Middle frontal gyrus (tissue), 1 donor: ENCODE results near the gene DDX50.
"Not testable (repeated sequence)": the region's sequence is repeated elsewhere in the genome, so short reads cannot be mapped to it uniquely, and the experiment has no call there.

Experiments used
- DNase-seq: peaks from one replicate; pipeline ENCODE4 v3.0.0-alpha.2; 2015; ENCODE audit warnings: low spot score; ENCODE audit errors: extremely low spot score

DDX50 gene

DNA sequence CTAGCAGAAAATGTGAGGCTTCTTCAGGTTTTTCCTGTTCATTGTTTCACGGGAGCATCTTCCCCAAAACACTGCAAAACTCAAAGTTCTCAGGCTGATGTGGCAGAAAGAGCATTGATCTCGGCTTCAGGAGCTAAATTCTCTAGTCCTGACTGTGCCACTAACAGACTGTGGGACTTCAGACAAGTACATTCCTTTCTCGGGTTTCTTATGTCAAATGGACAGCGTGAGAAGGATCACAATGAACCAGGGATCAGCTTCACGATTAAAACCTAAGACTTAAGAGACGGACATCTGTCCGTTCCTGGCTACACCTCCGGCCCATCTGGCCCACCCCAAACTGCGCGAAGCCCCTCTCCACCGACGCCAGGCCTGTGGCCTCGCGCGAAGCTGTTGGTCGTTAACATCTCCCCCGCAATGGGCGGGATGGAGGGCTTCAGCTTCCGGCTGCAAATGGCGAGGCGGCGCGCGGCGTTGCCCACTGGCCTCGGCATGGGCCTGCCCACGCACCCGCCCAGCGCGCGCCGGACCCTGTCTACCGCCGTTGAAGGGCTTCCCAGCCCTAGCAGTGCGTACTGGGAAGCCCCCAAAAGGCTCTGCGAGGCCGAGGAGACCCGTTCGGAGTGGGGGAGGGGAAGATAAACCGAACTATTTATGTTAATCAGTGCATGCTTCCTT is 549 bp upstream of the DDX50 start:
- no peak for DNase-seq

DNA sequence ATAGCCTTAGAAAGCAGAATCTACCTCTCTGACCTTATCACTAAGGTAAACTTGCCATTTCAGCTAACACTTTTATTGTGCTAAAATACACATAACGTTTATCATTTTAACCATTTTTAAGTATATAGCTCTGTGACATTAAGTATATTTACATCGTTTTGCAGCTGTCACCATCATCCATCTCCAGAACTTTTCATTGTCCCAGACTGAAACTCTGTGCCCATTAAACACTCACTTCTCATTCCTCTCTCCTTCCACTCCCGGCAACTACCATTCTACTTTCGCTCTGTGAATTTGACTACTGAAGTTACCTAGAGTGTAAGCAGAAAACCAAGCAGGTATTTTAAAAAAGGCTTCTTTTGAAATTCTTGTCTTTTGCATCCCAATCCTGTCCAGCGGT is 1.3 kb downstream of the DDX50 start:
- no peak for DNase-seq

DNA sequence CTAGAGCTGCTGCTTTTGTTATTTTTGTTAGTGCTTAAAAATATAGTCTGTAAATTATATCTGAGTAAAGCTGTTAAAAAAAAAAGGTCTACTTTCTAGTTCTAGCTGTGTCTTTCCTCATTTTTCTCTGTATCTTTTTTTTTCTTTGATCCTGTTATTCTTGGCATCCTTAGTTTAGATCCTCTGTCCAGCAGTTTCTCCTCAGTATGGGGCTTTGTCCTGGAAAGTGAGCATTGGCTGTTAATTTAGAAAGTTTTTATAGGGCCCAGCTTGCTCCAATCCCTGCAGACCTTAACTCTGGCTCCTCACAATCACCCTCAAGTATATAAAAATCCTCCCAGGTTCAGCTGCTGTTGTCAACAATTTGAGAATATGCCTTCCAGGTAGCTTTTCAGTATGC is 23.5 kb downstream of the DDX50 start:
- no peak for DNase-seq

DNA sequence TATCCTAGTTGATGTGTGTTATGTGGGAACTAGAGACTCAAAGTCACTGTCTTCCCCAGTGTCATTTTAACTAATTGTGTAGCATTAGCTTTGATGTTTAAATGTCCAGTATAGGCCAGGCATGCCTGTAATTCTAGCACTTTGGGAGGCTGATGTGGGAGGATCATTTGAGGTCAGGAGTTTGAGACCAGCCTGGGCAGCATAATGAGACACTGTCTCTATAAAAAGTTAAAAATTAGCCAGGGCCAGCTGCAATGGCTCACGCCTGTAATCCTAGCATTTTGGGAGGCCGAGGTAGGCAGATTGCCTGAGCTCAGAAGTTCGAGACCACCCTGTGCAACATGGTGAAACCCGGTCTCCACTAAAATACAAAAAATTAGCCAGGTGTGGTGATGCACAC is 24.4 kb downstream of the DDX50 start:
- no peak for DNase-seq

DNA sequence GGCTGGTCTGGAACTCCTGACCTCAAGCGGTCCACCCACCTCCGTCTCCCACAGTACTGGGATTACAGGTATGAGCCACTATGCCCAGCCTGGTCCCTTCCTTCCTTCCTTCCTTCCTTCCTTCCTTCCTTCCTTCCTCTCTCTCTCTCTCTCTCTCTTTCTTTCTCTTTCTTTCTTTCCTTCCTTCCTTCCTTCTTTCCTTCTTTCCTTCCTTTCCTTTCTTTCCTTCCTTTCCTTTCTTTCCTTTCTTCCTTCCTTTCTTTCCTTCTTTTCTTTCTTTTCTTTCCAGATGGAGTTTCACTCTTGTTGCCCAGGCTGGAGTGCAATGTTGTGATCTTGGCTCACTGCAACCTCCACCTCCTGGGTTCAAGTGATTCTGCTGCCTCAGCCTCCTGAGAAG is 28.0 kb downstream of the DDX50 start:
- not testable (repeated sequence) for DNase-seq

DNA sequence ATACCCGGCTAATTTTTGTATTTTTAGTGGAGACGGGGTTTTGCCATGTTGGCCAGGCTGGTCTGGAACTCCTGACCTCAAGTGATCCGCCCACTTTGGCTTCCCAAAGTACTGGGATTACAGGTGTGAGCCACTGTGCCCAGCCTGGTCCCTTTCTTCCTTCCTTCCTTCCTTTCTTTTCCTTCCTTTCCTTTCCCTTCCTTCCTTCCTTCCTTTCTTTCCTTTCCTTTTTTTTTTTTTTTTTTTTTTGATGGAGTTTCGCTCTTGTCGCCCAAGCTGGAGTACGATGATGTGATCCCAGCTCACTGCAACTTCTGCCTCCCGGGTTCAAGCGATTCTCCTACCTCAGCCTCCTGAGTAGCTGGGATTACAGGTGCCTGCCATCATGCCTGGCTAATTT is 28.8 kb downstream of the DDX50 start:
- not testable (repeated sequence) for DNase-seq

DNA sequence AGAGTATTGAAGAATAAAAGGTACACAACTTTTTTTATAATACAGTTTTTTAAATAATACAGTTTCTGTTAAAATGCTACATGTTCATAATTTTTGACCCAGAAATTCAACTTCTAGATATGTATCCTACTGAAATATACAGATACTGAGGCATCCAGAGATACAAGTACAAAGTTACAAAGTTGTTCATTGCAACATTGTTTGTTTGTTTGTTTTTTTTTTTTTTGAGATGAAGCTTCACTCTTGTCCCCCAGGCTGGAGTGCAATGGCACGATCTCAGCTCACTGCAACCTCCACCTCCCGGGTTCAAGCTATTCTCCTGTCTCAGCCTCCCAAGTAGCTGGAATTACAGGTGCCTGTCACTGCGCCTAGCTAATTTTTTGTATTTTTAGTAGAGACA is 31.7 kb downstream of the DDX50 start:
- DNase-seq: not testable (repeated sequence)

DNA sequence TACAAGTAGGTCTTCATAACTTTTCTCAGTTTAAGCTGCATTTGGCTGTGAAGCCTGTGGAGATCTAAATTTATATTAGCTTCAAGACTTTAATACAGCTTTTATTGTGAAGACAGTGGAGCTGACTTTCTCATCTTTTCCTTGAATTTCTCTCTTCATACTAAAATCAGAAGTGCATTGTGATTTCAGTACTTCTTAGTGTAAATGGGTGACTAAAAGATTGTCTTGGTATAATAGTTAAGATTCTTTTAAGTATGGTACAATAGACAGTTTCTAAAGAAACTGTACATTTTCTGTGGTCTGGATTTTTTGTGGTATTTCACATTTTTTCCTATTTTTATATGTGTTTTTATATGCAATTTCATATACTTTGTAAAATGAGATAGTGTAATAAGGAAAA is 33.9 kb downstream of the DDX50 start:
- DNase-seq: no peak

DNA sequence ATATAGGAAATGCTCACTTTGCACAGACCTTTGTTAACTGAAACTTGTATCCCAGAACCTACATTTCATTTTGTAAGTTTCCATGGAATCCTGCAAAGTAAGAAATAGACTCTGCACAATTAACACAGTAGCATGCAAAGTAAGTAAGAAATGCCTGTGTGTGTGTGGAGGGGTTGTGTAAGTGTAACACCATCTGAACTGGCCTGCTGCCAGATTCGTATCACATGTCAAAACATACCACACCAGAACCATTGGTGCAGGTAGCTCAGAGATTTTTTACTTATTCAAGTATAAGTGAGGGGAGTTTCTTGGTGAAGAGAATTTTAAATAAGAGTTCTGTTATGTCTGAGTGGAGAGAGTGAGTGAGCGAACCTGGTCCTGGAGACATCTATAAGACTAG is 37.0 kb downstream of the DDX50 start:
- no peak for DNase-seq

DNA sequence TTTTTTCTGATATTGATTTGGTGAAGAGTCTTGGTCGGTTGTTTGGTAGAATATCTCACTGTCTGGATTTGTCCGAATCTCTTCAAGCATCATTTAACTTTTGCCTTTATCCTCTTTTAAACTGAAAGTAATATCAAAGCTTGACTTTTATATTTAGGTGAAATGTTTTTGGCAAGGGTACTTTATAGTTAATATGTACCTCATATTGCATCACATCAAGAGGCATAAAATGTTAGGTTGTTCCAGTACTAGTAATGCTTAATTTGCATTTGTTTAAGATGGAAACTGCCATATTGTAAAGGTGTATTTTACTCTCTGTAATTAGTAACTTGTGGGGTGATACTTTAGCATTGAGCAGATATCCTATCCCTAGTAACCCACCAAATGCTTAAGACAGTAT is 37.8 kb downstream of the DDX50 start:
- no peak for DNase-seq

DNA sequence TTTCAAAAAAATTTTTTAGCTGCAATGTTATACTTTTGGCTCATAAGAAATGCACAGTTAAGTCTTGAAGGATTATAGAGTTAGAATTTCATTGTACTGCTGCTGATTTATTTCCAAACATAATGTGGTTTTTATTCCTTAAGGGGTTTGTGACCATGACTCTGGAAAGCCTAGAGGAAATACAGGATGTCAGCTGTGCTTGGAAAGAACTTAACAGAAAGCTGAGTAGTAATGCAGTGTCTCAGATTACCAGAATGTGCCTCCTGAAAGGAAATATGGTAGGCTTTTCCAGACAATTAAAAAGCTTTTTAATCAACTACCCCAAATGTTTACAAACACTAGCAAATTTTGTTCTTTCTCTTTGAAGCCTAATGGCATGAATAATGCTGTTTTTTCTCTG is 39.8 kb downstream of the DDX50 start:
- not testable (repeated sequence) for DNase-seq

DNA sequence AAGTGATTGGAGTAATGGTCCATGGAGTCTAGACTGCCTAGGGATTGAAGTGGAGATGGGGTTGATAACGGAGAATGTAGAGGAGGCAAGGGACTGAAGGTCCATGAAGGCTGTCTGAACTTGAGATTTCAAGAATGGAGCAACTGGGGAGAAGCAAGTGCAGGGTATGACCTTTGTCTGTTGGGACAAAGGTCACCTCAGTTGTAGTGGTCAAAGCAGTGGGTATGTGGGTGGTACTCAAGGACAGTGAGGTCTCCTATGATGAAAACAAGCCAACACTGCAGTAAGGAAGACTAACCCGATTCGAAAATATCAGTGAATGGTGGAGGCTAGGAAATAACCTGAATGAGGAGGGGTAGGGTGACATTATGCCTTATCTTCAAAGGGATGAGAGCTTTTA is 49.5 kb downstream of the DDX50 start:
- no peak for DNase-seq

DNA sequence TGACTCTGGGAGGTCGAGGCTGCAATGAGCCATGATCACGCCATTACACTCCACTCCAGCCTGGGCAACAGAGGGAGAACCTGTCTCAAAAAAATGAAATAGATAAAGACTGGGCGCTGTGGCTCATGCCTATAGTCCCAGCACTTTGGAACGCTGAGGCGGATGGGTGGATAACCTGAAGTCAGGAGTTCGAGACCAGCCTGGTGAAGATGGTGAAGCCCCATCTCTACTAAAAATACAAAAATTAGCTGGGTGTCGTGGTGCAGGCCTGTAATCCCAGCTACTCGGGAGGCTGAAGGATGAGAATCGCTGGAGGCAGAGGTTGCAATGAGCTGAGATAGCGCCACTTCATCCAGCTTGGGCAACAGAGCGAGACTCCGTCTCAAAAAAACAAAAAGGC is 53.8 kb downstream of the DDX50 start:
- no peak for DNase-seq

DNA sequence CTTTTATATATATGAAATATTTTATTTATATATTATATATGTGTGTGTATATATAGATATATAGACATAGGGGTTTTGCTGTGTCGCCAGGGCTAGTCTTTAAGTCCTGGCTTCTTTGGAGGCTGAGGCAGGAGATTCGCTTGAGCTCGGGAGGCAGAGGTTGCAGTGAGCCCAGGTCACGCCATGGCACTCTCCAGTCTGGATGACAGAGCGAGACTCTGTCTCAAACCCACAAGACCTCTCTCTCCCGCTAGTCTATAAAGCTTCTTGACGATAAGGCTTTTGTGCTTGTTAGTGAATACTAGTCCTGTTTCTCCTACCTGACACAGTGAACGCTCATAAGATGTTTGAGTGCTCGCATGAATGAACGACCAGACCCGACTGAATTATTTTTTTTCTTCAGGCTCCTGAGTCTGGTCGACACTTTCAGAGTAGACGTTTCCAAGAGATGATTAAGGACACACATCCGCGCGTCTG is 54.3 kb downstream of the DDX50 start:
- no peak for DNase-seq

DNA sequence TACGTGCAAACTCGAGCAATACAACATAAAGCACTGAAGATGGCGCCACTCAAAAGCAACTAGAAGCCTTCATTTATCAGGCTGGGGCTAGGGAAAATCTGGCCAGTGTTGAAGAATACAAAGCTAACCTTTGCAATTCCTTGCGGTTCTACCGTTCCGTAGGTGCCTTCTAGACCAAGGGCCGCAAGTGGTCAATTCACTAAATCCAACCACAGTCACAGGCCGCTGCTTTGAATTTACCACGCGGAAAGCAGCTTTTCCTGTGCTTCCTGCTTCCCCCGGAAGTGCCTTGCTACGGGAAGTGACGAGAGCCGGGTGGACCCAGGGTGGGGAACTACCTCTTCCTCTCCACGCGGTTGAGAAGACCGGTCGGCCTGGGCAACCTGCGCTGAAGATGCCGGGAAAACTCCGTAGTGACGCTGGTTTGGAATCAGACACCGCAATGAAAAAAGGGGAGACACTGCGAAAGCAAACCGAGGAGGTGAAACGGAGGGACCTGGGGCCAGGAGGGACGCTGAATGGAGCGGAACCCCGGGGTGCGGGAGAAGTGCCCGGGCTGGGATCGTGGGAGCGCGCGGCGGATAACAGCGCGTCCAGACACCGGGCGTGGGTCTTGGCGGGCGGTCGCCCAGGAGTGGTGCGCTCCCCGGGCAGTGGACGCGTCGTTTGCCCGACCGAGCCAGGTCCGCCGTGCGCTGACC is 54.9 kb downstream of the DDX50 start, which contains the start of gene DDX21:
TSS of gene DDX21 (plus strand) at position 339 of the 701 bp plus-strand sequence. CDS start at position 395, 56 bp downstream.
- peak; percentile 85 for DNase-seq

DNA sequence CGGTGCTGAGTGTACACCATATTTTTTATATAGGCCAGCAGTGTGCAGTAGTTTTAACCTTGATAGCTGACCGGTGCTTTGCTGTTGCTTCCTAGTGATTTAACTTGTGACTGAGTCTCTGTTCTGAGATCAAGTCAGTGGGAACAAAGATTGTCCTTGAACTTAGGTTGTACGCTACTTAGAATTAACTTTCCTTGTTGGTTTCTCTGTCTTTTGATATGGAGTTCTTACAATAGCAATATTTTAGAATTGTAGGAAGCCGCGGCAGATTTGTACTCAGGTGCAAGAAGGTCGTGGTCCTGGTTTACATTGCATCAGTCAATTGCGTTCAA is 56.1 kb downstream of the DDX50 start:
- no peak for DNase-seq

DNA sequence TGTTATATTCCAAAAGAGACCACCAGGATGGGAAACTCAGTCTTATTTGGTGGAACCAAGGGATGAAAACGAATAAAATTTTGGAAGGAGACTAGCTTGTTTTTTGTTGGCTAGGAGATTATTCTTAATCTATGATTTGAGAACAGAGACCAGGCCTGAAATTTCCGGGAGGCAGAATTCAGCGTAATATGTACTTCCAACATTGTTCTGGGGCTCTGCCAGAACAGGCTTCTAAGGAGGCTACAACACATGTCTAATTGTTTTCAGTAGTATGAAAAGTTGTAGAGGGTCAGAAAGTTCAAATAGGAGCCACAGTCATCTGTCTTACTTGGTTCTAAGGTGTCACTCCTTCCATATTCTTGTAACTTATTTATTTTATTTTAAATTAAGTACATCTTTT is 56.5 kb downstream of the DDX50 start:
- no peak for DNase-seq

DNA sequence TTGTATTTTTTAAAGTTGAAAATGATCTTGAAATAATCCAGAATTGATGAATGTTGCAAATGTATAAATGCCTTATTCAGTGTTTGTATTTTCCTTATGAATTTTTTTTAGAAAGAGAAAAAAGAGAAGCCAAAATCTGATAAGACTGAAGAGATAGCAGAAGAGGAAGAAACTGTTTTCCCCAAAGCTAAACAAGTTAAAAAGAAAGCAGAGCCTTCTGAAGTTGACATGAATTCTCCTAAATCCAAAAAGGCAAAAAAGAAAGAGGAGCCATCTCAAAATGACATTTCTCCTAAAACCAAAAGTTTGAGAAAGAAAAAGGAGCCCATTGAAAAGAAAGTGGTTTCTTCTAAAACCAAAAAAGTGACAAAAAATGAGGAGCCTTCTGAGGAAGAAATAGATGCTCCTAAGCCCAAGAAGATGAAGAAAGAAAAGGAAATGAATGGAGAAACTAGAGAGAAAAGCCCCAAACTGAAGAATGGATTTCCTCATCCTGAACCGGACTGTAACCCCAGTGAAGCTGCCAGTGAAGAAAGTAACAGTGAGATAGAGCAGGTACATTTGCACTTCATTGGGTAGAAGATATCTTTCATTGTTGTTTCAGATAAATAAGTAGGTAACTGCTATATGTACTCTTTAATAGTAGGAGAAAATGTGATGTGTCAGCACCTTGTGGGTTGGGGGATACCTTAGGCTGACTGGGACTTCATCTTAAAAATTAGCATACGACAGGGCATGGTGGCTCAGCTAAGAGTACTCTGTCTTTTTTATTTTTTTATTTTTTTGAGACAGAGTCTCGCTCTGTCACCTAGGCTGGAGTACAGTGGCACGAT is 58.8 kb downstream of the DDX50 start:
- no peak for DNase-seq

DNA sequence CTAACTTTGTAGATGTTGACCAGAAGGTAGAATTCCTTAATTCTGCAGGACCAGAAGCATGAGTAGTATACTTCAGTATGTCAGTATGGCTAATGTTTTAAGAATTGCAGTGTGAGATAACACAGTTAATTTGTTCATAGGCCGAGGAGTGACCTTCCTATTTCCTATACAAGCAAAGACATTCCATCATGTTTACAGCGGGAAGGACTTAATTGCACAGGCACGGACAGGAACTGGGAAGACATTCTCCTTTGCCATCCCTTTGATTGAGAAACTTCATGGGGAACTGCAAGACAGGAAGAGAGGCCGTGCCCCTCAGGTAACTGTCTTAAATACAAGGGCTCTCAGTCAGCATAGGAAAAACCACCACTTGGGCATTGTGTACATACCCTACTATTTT is 62.0 kb downstream of the DDX50 start:
- DNase-seq: no peak

DNA sequence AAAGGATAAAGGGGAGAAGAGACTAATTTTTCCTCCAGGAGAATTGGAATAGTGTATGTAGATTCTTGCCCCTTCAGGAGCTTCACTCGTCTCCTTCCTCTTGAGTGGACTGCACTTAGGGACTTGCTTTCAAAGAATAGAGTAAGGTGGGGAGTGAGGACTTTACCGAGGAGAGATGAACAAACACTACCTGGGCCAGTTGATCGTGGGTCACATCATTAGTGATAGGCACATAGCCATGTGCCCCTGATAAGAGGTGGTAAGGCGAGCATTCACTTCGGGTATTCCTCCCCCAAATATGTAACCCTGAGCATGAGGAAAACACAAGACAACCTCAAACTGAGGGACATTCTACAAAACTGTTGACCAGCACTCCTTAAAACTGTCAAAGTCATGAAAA is 72.9 kb downstream of the DDX50 start:
- DNase-seq: no peak

DNA sequence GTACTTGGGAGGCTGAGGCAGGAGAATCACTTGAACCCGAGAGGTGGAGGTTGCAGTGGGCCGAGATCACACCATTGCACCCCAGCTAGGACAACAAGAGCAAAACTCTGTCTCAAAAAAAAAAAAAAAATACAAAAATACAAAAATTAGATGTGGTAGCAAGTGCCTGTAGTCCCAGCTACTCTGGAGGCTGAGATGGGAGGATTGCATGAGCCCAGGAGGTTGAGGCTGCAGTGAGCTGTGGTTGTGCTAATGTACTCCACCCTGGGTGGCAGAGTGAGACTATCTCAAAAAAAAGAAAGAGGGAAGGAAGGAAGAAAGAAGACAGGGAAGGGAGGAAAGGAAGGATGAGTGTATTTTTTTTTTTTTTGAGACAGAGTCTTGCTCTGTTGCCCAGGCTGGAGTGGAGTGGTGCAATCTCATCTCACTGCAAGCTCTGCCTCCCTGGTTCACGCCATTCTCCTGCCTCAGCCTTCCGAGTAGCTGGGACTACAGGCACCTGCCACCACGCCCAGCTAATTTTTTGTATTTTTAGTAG is 74.9 kb downstream of the DDX50 start:
- not testable (repeated sequence) for DNase-seq

DNA sequence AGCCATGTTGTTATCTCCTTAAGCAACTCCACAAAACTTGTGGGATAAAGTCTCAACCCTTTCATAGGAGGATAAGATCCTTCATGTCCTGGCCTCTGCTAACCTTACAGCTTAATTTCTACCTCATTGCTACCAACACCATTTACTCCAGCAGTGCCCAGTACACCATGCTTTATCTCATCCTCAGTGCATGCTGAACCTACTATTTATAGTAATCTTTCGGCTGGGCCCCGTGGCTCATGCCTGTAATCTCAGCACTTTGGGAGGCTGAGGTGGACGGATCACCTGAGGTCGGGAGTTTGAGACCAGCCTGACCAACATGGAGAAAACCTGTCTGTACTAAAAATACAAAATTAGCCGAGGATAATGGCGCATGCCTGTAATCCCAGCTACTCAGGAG is 78.6 kb downstream of the DDX50 start:
- not testable (repeated sequence) for DNase-seq
